ENCODE data around the gene KLHL29.

DNA sequence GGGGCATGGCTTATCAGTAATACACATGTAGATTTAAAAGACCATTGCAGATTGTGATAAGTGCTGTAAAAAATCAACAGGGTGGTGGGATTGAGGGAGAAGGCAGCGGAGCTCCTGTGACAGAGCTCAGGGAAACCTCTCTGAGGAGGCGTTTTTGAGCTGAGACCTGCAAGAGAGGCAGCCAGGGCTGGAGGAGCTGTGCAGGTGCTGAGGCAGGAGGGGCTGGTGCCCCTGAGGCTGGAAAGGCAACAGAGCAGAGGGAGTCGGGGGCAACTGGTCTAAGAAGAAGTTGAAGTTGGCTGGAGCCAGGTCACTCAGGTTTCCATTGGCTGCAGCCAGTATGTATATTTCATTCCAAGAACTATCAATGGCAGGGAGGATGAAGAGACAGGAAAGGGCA is 47.6 kb downstream of the KLHL29 start:
- TF ChIP-seq, protein P1, sequence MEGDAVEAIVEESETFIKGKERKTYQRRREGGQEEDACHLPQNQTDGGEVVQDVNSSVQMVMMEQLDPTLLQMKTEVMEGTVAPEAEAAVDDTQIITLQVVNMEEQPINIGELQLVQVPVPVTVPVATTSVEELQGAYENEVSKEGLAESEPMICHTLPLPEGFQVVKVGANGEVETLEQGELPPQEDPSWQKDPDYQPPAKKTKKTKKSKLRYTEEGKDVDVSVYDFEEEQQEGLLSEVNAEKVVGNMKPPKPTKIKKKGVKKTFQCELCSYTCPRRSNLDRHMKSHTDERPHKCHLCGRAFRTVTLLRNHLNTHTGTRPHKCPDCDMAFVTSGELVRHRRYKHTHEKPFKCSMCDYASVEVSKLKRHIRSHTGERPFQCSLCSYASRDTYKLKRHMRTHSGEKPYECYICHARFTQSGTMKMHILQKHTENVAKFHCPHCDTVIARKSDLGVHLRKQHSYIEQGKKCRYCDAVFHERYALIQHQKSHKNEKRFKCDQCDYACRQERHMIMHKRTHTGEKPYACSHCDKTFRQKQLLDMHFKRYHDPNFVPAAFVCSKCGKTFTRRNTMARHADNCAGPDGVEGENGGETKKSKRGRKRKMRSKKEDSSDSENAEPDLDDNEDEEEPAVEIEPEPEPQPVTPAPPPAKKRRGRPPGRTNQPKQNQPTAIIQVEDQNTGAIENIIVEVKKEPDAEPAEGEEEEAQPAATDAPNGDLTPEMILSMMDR (IDR thresholded peaks at IDR 0.05): no peak
- TF ChIP-seq POLR2A (IDR thresholded peaks at IDR 0.05): no peak
